ENCODE measurements around the gene DLEC1.

Gene DLEC1

DNA sequence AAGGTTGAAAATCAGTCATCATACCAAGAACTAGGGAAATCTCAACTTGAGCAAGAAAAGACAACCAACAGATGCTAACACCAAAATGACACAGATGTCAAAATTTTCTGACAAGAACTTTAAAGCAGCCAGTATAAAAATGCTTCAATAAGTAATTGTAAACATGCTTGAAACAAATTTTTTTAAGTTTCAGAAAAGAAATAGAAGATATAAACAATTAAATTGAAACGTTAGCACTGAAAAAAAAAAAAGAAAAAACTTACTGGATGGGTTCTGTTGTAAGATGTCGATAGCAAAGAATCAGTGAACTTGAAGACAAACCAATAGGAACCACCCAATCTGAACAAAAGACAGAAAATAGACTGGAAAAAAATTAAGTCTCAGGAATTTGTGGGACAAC is 107.5 kb downstream of the DLEC1 start:
- no peak for FAIRE-seq
- no peak for TF ChIP-seq TAF1 (IDR thresholded peaks at IDR 0.05; ENCODE audit: borderline replicate concordance, low read depth, low read length)
- TF ChIP-seq POLR2AphosphoS5 (IDR thresholded peaks at IDR 0.05; ENCODE audit: low read depth, low read length): no peak
- TF ChIP-seq POLR2A (IDR thresholded peaks at IDR 0.05; ENCODE audit: low read depth, low read length): no peak

DNA sequence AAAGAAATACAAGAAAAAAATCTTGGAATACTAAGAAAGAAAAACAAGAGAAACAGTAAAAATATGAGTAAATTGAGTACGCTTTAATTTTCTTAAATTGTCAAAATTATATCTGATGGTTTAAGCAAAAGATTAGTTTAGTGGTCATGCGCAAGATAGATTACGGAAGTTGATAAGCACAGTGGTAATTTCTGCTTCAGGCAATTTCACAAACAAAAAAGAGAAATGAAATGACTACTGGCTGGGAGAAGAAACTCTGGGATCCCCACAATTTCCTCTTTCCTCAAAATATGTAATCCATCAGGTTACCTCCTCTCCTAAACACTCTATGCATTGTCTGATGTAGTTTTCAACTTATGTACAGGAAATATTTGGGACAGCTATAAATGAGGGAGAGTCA is 108.4 kb downstream of the DLEC1 start:
- no peak for TF ChIP-seq TAF1 (IDR thresholded peaks at IDR 0.05; ENCODE audit: borderline replicate concordance, low read depth, low read length)
- TF ChIP-seq POLR2A (IDR thresholded peaks at IDR 0.05; ENCODE audit: low read depth, low read length): no peak
- TF ChIP-seq POLR2AphosphoS5 (IDR thresholded peaks at IDR 0.05; ENCODE audit: low read depth, low read length): no peak
- FAIRE-seq: no peak
- no peak for DNase-seq (ENCODE audit: insufficient read length)

More for the DNA sequence above, 107.5 kb downstream of the DLEC1 start:
- DNase-seq (ENCODE audit: insufficient read length): no peak

DNA sequence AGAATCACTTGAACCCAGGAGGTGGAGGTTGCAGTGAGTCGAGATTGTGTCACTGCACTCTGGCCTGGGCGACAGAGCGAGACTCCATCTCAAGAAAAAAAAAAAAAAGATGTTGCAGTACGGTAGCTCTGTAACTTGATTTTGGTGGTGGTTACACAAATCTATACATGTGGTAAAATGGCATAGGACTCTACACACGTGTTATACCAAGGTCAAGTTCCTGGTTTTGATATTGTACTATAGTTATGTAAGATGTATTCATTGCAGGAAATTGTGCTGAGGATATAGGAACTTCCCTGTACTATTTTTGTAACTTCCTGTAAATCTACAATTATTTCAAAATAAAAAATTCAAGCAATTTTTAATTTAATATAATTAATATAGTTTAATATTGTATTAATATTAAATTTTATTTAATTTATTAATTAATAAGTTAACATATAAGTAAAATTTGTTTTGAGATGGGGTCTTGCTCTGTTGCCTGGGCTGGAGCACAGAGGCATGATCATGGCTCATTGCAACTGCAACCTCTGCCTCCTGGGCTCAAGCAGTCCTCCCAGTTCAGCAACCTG is 109.4 kb downstream of the DLEC1 start:
- TF ChIP-seq POLR2AphosphoS5 (IDR thresholded peaks at IDR 0.05; ENCODE audit: low read depth, low read length) (no peak), TAF1 (IDR thresholded peaks at IDR 0.05; ENCODE audit: borderline replicate concordance, low read depth, low read length) (no peak), POLR2A (IDR thresholded peaks at IDR 0.05; ENCODE audit: low read depth, low read length) (no peak)
- no peak for FAIRE-seq
- DNase-seq (ENCODE audit: insufficient read length): no peak

DNA sequence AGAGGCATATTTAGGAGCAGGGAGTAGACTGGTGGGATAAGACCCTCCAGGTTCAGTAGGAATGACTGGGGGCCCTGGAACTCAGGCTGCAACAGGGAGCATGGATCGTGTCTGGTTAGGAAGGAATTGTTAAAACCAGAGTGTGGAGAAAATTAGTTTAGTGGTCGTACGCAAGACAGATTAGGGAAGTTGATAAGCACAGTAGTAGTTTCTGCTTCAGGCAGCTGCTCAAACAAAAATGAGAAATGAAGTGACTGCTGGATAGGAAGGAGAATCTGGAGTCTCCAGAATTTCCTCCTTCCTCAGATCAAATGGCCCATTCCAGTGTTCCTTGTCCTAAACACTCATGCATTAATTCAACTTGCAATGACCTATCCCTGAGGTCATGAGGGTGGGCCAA is 110.7 kb downstream of the DLEC1 start:
- DNase-seq (ENCODE audit: insufficient read length): no peak
- TF ChIP-seq POLR2AphosphoS5 (IDR thresholded peaks at IDR 0.05; ENCODE audit: low read depth, low read length) (no peak), TAF1 (IDR thresholded peaks at IDR 0.05; ENCODE audit: borderline replicate concordance, low read depth, low read length) (no peak), POLR2A (IDR thresholded peaks at IDR 0.05; ENCODE audit: low read depth, low read length) (no peak)
- no peak for FAIRE-seq

DNA sequence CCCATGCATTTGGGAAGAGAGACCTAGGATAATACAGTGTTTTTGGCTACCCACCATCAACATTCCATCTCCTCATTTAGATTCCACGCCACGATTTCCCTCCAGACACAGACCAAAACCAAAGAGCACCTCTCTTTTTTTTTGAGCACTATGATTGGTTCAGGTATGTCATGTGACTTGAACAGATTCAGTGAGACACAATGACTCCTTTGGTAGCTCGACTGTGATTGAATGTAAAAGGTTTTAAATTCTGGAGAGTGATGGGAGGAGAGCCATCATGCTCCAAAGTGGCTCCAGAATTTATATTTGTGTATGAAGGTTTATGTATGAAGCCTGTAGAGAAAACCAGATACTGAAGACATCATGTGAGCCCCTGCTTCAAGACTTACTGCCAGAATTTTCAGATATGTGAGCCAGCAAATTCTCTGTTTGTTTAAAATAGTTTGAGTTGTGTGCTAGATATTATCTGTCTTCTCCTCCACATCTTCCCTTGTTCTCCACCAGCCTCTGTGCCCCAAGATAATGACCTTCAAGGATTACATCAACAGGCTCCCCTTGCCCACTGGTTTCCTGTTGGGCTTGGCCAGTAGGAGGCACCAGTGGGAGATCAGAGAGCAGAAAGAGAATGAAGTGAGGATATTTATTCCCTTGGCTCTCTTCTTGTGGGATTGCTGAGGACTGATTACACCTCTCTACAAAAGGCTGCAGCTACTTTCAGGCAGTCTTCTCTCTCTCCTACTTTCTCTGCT is 111.9 kb downstream of the DLEC1 start:
- FAIRE-seq (peak; percentile 61), DNase-seq (ENCODE audit: insufficient read length) (no peak)
- no peak for TF ChIP-seq TAF1 (IDR thresholded peaks at IDR 0.05; ENCODE audit: borderline replicate concordance, low read depth, low read length)
- TF ChIP-seq POLR2AphosphoS5 (IDR thresholded peaks at IDR 0.05; ENCODE audit: low read depth, low read length): no peak
- no peak for TF ChIP-seq POLR2A (IDR thresholded peaks at IDR 0.05; ENCODE audit: low read depth, low read length)

DNA sequence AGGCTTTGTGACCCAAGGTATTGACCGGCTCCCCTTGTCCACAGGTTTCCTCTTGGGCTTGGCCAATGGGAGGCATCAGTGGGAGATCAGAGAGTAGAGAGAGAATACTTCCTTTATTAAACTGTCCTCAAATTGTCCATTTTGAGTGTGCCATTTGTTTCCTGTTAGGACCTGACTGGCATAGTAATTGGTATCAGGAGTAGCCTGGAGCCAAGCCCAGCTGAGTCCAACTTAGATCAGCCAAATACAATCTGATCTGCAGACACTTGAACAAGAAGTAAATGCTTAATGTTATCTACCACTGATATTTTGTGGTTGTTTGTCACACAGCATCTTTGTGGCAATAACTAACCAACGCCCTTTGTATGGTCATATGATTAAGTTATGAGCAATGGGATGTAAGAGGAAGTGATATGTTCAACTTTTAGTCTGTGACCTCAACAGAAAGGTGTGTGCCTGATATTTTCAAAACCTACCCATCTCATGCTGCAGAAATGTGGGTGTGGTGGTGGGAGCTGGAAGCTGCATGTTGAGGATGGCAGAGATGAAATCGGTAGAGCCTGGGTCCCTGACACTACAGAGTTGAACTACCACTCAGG is 112.8 kb downstream of the DLEC1 start:
- DNase-seq (ENCODE audit: insufficient read length): no peak
- TF ChIP-seq POLR2AphosphoS5 (IDR thresholded peaks at IDR 0.05; ENCODE audit: low read depth, low read length) (no peak), TAF1 (IDR thresholded peaks at IDR 0.05; ENCODE audit: borderline replicate concordance, low read depth, low read length) (no peak), POLR2A (IDR thresholded peaks at IDR 0.05; ENCODE audit: low read depth, low read length) (no peak)
- peak; percentile 79 for FAIRE-seq

DNA sequence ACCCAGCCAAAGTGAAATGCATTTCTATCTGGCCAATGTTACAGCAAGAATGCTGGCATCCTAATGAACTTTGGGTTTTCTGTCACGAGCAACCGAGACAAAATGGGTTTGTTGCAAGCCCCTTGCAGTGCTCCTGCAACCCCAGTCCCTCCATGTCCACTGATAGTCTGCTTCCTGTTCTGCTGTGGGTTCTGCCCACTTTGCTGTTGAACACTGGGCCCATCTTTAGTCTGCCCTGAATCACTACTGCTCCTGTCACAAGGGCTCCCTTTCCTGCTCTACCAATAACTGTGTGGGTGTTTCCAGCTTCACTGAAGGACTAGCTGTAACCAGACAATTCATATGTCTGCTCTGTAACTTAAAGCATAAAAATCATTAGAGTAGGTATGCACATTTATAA is 113.6 kb downstream of the DLEC1 start:
- no peak for TF ChIP-seq POLR2AphosphoS5 (IDR thresholded peaks at IDR 0.05; ENCODE audit: low read depth, low read length)
- TF ChIP-seq POLR2A (IDR thresholded peaks at IDR 0.05; ENCODE audit: low read depth, low read length): no peak
- no peak for TF ChIP-seq TAF1 (IDR thresholded peaks at IDR 0.05; ENCODE audit: borderline replicate concordance, low read depth, low read length)
- no peak for FAIRE-seq

DNA sequence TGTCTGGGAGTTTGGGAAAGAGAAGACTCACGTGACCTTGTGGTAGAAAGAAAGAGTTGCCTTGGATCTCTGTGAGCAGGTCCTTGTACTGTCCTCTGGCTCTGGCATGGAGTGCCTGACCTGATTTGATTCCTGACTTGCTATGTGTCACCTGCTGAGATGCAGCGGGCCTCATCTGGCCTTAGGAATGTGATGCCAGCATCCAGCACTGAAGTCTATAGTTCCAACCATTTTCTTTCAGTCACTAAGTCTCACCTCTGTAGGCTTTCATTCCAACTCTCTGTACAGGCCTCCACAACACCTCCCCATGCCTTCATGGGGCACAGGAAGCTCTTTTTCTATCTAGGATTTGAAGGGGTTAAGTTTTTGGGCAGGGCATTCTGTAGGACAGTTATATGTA is 114.2 kb downstream of the DLEC1 start:
- TF ChIP-seq TAF1 (IDR thresholded peaks at IDR 0.05; ENCODE audit: borderline replicate concordance, low read depth, low read length): no peak
- TF ChIP-seq POLR2AphosphoS5 (IDR thresholded peaks at IDR 0.05; ENCODE audit: low read depth, low read length): no peak
- FAIRE-seq: no peak
- no peak for DNase-seq (ENCODE audit: insufficient read length)

More for the DNA sequence above, 113.6 kb downstream of the DLEC1 start:
- no peak for DNase-seq (ENCODE audit: insufficient read length)

DNA sequence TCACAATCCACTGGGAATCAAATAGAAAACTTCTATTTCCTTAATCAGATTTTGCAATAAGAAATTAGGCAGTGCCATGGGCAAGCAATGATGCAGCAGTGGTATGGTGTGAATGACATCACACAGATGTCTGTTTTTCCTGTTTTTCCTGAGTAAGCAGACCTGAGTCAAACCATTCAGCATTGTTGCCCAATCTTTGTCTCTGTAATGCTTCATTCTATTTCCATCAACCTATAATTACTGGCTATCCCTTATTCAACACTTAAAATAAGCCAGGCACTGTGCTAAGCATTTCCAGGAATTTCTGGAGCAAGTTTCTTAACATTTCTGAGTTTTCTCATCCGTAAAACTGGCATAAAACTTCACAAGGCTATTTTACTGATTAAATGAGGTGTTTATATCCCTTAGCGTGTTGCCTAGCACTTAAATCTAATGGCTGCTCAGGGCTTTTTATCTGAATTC is 115.1 kb downstream of the DLEC1 start:
- TF ChIP-seq POLR2A (IDR thresholded peaks at IDR 0.05; ENCODE audit: low read depth, low read length) (no peak), TAF1 (IDR thresholded peaks at IDR 0.05; ENCODE audit: borderline replicate concordance, low read depth, low read length) (no peak), POLR2AphosphoS5 (IDR thresholded peaks at IDR 0.05; ENCODE audit: low read depth, low read length) (no peak)
- DNase-seq (ENCODE audit: insufficient read length): no peak
- no peak for FAIRE-seq

DNA sequence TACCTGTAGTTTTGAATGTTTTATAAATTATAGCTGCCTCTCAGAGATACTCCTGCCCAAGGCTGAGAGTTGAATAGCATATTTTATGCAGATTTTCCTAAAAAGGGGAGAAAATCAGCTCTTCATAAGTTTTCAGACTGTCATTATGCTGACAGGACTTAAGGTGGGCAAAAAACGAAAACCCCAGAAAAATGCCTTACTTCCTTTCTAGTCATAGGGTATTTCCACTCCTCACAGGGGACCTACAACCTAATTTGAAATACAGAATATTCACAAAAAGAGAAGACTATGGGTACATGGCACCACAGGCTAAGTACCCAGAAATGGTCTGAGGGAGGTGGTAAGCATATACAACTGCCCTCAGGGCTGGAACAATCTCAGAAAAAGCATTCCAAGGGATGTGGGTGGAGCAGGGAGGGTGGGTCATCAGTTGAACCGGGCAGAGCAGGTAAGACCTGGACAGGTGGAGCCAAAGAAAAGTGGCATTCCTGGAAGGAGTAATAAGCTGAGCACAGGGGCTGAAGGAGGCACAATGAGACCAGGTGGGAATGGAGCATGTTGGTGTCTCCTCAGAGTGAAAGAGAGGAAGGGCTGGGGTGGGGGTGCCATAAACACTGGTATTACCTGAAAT is 115.7 kb downstream of the DLEC1 start:
- DNase-seq (ENCODE audit: insufficient read length) (no peak), FAIRE-seq (peak; percentile 17)
- TF ChIP-seq TAF1 (IDR thresholded peaks at IDR 0.05; ENCODE audit: borderline replicate concordance, low read depth, low read length) (no peak), POLR2A (IDR thresholded peaks at IDR 0.05; ENCODE audit: low read depth, low read length) (no peak), POLR2AphosphoS5 (IDR thresholded peaks at IDR 0.05; ENCODE audit: low read depth, low read length) (no peak)

DNA sequence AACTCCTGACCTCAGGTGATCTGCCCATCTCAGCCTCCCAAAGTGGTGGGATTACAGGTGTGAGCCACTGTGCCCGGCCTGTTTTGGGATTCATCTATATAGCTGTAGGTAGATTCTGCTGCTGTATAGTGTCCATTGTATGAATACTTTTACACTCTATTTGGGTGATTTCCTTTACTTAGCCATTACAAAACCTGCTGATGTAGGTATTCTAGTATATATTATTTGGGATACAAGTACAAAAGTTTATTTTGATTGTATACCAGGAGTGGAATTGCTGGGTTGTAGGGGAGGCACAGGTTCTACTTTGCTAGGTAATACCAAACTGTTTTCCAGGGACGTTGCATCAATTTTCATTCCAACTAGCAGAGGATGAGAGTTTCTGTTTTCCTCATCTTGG is 116.8 kb downstream of the DLEC1 start:
- FAIRE-seq (no peak), DNase-seq (ENCODE audit: insufficient read length) (no peak)
- no peak for TF ChIP-seq POLR2A (IDR thresholded peaks at IDR 0.05; ENCODE audit: low read depth, low read length)
- TF ChIP-seq POLR2AphosphoS5 (IDR thresholded peaks at IDR 0.05; ENCODE audit: low read depth, low read length): no peak
- no peak for TF ChIP-seq TAF1 (IDR thresholded peaks at IDR 0.05; ENCODE audit: borderline replicate concordance, low read depth, low read length)

All from GM12892 (cell line).